Naive thymus-derived CD4-positive, alpha-beta T cell (primary cell): ENCODE measurements around the gene MTA2. TPM values are rescaled to one million over a fixed set of nuclear protein-coding genes. Genes with fewer than 3 reads are reported as not detected.
"Not testable (repeated sequence)": the region's sequence is repeated elsewhere in the genome, so short reads cannot be mapped to it uniquely, and the experiment has no call there.

Source experiments
- ATAC-seq: fragments of 150-1000 bp; cut with Tn5 transposase; 2 replicates; pipeline ENCODE4 v1.10.0; 2021; ENCODE audit warnings: mild to moderate bottlenecking, moderate library complexity
- CTCF ChIA-PET: fragments of 350-600 bp; sonication (Branson Sonifier 250); formaldehyde crosslinking; loops from one replicate; lab custom pipeline; 2021; ENCODE audit warnings: antibody characterized with exemption; lab: Charles Lee
- POLR2A ChIA-PET: fragments of 350-600 bp; sonication (Branson Sonifier 250); formaldehyde crosslinking; loops from one replicate; lab custom pipeline; 2021; ENCODE audit warnings: antibody characterized with exemption, inconsistent platforms; lab: Charles Lee
- DNase-seq, 9 donors: peaks; one replicate each; pipeline versions ENCODE4 v3.0.0 to v3.0.0-alpha.2; 2020 to 2022; ENCODE audit warnings: mixed read lengths in 1 of 9
- H3K27ac ChIP-seq: one replicate; pipeline ENCODE4 v1.7.0; 2013; ENCODE audit warnings: mild to moderate bottlenecking, low read depth, low read length, moderate library complexity
- H3K27me3 ChIP-seq, 2 donors: one replicate each; pipeline ENCODE4 v1.7.0; 2013; ENCODE audit warnings: low read length in 2 of 2, mild to moderate bottlenecking in 2 of 2, moderate library complexity in 2 of 2; ENCODE audit not compliant: control insufficient read depth in 2 of 2, insufficient read depth in 2 of 2
- H3K36me3 ChIP-seq, 3 experiments: 1 replicate in 2 of 3; 2 replicates in 1 of 3; pipeline ENCODE4 v1.7.0; 2013; ENCODE audit warnings: low read length in 3 of 3, mild to moderate bottlenecking in 3 of 3, moderate library complexity in 1 of 3; ENCODE audit not compliant: insufficient read depth in 3 of 3, control insufficient read depth in 2 of 3
- H3K4me1 ChIP-seq, 2 donors: one replicate each; pipeline ENCODE4 v1.7.0; 2013; ENCODE audit warnings: low read length in 2 of 2, mild to moderate bottlenecking in 2 of 2, moderate library complexity in 1 of 2; ENCODE audit not compliant: control insufficient read depth in 2 of 2, insufficient read depth in 2 of 2
- H3K4me3 ChIP-seq: 2 replicates; pipeline ENCODE4 v1.7.0; 2013; ENCODE audit warnings: mild to moderate bottlenecking, low read length
- H3K9me3 ChIP-seq, 3 experiments: 1 replicate in 2 of 3; 2 replicates in 1 of 3; pipeline ENCODE4 v1.7.0; 2013; ENCODE audit warnings: low read length in 3 of 3; ENCODE audit not compliant: control insufficient read depth in 2 of 3
- H3K27ac Mint-ChIP-seq, 9 donors: one replicate each; pipeline ENCODE4 v1.8.0; 2020 to 2022; ENCODE audit warnings: mixed read lengths in 9 of 9, mild to moderate bottlenecking in 8 of 9, moderate library complexity in 5 of 9, inconsistent platforms in 2 of 9
- H3K27me3 Mint-ChIP-seq, 5 donors: one replicate each; pipeline ENCODE4 v1.8.0; 2021 to 2022; ENCODE audit warnings: mixed read lengths in 5 of 5, mild to moderate bottlenecking in 1 of 5
- H3K36me3 Mint-ChIP-seq, 5 donors: one replicate each; pipeline ENCODE4 v1.8.0; 2020 to 2022; ENCODE audit warnings: mixed read lengths in 5 of 5, mild to moderate bottlenecking in 3 of 5, inconsistent platforms in 1 of 5
- H3K4me1 Mint-ChIP-seq, 7 donors: one replicate each; pipeline ENCODE4 v1.8.0; 2020 to 2022; ENCODE audit warnings: mixed read lengths in 7 of 7, mild to moderate bottlenecking in 3 of 7, inconsistent platforms in 1 of 7
- H3K4me3 Mint-ChIP-seq, 10 donors: one replicate each; pipeline ENCODE4 v1.8.0; 2020 to 2022; ENCODE audit warnings: mild to moderate bottlenecking in 10 of 10, mixed read lengths in 10 of 10, moderate library complexity in 6 of 10, inconsistent platforms in 2 of 10
- H3K9me3 Mint-ChIP-seq, 11 donors: one replicate each; pipeline ENCODE4 v1.8.0; 2020 to 2022; ENCODE audit warnings: mixed read lengths in 11 of 11, mild to moderate bottlenecking in 4 of 11, inconsistent platforms in 1 of 11, moderate library complexity in 1 of 11
- intact Hi-C, 2 donors: fragments of 100-400 bp; cut with micrococcal nuclease; formaldehyde crosslinking; loops; one replicate each; pipeline ENCODE4 v1.15.1; 2023
- polyA plus RNA-seq, 2 donors: library from polyadenylated mRNA; unstranded; fragments of 300-500 nt; fragmentation: Illumina TruSeq; gene quantifications; one replicate each; pipeline ENCODE4 v1.2.3, GENCODE V29; 2021
- total RNA-seq, 6 experiments: library from RNA in 5 of 6; stranded (reverse) in 5 of 6; gene quantifications; 1 replicate in 5 of 6; 2 replicates in 1 of 6; pipeline ENCODE4 v1.2.3 and lab custom pipeline; 2021 to 2026

The MTA2 gene
- total and polyA plus RNA-seq, 7 experiments from 2014 or later: 25.6 to 238 (median 178) TPM

DNA sequence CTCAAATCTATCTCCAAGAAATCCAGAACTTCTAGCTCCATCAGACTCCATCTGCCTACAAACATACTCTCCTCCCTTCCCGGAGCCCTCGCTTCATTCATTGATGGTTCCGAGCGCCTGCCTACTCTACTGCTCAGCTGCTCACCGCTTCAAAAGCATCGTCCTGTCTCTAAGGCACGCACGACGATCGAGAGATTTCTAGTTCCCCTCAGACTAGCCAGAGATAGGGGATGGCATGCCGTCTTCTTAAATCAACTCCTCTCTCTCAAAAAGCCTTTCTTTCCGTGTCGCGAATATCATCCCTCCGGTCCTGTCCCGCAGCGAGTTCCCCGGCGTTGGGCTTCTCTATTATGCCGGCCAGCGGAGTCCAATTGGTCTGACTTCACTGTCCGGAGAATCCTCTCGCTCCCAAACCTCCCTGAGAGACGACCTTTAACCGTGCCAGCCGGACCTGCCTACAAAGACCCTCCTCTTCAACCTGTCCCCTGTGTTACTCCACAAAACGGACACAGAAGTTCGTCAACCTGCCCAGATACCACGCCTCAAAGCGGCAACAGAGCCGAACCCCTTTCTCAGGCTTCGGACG is 28.6 kb downstream of the MTA2 start:
- DNase-seq (peak in 6 of 9 donors; percentile 18 to 44 (median 40)), ATAC-seq (no peak)
- Mint-ChIP-seq H3K27me3 (no peaks in the 10 kb centered on the region), H3K9me3 (no peaks in the 10 kb centered on the region), H3K36me3 (peaks cover 16 to 34% (median 28%) of the 10 kb centered on the region in 5 donors), H3K4me1 (peaks cover 39 to 61% (median 47%) of the 10 kb centered on the region in 7 donors), H3K4me3 (peak overlapping the region; percentile 94 to 100 (median 97)), H3K27ac (peak overlapping the region; percentile 81 to 98 (median 95))
- Histone ChIP-seq H3K9me3 (no peaks in the 10 kb centered on the region), H3K4me1 (peaks cover 8 to 11% of the 10 kb centered on the region in 2 donors), H3K36me3 (peaks cover 0 to 73% (median 4%) of the 10 kb centered on the region in 3 experiments), H3K27me3 (no peaks in the 10 kb centered on the region), H3K27ac (peak overlapping the region; percentile 88), H3K4me3 (peak overlapping the region; percentile 82)
- intact Hi-C loops: loop anchor here (1.0 to 5.0 kb wide), 8 partner anchors 16 to 308 kb away; partner anchors contain the start of genes HNRNPUL2 (in 2 of the 2) and SLC3A2 (in 1 of the 2)
- ChIA-PET POLR2A (interaction anchor here (0.6 to 8.1 kb wide), 26 partner anchors 7 to 308 kb away, joined by 3 to 92 read pairs (median 5); partner anchors contain the start of genes B3GAT3, C11orf98, CSKMT and HNRNPUL2), CTCF (interaction anchor here (1.0 to 2.1 kb wide), 7 partner anchors 13 to 179 kb away, joined by 3 to 12 read pairs (median 4); partner anchors contain the start of gene TUT1)

DNA sequence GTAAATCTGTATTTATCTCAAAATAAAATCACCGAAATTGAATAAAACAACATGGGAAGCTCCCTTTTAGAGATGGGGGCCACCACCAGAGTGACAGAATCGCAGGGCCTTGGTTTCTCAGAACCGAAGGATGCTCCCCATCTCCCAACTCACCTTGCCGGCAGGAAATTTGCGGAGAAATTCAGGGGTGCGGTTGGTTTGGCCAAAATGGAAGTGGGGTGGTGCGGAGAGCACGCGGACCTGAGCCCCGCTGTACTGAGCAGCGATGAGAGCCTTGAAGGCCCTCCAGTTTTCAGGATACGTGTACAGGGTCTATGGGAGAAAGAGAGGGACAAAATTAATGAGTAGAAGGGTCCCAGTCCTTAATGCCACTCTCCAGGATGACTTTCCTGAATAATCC is 29.2 kb downstream of the MTA2 start:
- peaks cover 0 to 69% (median 4%) of the 10 kb centered on the region in 3 experiments for H3K36me3 ChIP-seq
- H3K27me3 Mint-ChIP-seq: no peaks in the 10 kb centered on the region
- peaks cover 8 to 11% of the 10 kb centered on the region in 2 donors for H3K4me1 ChIP-seq
- H3K27ac Mint-ChIP-seq: peak overlapping the region; percentile 54 to 98 (median 95)
- peak overlapping the region; percentile 88 for H3K27ac ChIP-seq
- no peak for ATAC-seq
- ChIA-PET POLR2A (interaction anchor here (0.6 to 8.1 kb wide), 6 partner anchors 16 to 182 kb away, joined by 3 to 92 read pairs (median 6); partner anchors contain the start of genes B3GAT3 and TUT1), CTCF (interaction anchor here (0.7 to 1.3 kb wide), 4 partner anchors 12 to 178 kb away, joined by 3 to 4 read pairs (median 4); no protein-coding TSS in a partner anchor)
- no peaks in the 10 kb centered on the region for H3K9me3 Mint-ChIP-seq
- no peaks in the 10 kb centered on the region for H3K27me3 ChIP-seq
- DNase-seq: no peak
- peak overlapping the region; percentile 82 for H3K4me3 ChIP-seq
- peaks cover 16 to 34% (median 27%) of the 10 kb centered on the region in 5 donors for H3K36me3 Mint-ChIP-seq
- peak overlapping the region; percentile 94 to 100 (median 97) for H3K4me3 Mint-ChIP-seq
- intact Hi-C loops: loop anchor here (2.0 to 5.0 kb wide), 2 partner anchors 285 to 308 kb away; partner anchors contain the start of gene SLC3A2 (in 1 of the 2)
- no peaks in the 10 kb centered on the region for H3K9me3 ChIP-seq
- peaks cover 39 to 61% (median 50%) of the 10 kb centered on the region in 7 donors for H3K4me1 Mint-ChIP-seq

GRCh38 chr11:62571493-62571892 is 30.2 kb downstream of the MTA2 start:
- DNase-seq, ATAC-seq, CTCF ChIA-PET, H3K27me3 ChIP-seq, H3K9me3 ChIP-seq, H3K4me3 ChIP-seq, H3K9me3 Mint-ChIP-seq, H3K27me3 Mint-ChIP-seq: not testable (repeated sequence)
- POLR2A ChIA-PET: interaction anchor here (0.8 to 8.1 kb wide), 5 partner anchors 15 to 270 kb away, joined by 4 to 92 read pairs (median 5); partner anchors contain the start of genes MTA2 and TUT1
- Histone ChIP-seq H3K27ac (peak overlapping the region; percentile 88), H3K36me3 (peaks cover 5 to 69% (median 8%) of the 10 kb centered on the region in 3 experiments), H3K4me1 (peaks cover 8 to 11% of the 10 kb centered on the region in 2 donors)
- Mint-ChIP-seq H3K4me1 (peaks cover 39 to 70% (median 57%) of the 10 kb centered on the region in 7 donors), H3K4me3 (peak overlapping the region in 6 of 10 donors; percentile 5 to 100 (median 94)), H3K27ac (peak overlapping the region in 8 of 9 donors; percentile 44 to 98 (median 88)), H3K36me3 (peaks cover 16 to 36% (median 34%) of the 10 kb centered on the region in 5 donors)
- intact Hi-C loops: loop anchor here in 1 of 2 donors (5.0 kb wide), 1 partner anchor 286 kb away; no protein-coding TSS in a partner anchor

DNA sequence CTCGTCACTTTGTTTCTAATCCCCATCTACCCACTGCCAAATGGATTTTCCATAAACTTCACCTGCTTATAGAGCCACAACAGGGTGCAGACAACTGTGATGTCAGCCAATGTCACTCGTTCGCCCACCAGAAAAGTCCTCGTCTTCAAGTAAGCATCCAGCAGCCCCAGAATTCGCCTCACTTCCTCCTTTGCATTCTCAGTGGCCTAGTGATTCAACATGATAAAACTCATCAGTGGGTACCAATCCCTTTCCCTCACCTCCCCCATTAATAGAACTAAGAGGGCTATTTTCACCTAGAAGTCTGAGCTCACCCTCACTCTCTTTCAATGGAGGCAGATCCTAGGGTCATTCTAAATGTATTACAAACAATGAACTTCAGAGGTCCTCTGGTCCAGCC is 30.8 kb downstream of the MTA2 start:
- H3K4me1 Mint-ChIP-seq: peaks cover 41 to 76% (median 62%) of the 10 kb centered on the region in 7 donors
- H3K9me3 ChIP-seq, H3K27me3 Mint-ChIP-seq, ATAC-seq, H3K27me3 ChIP-seq, DNase-seq, H3K9me3 Mint-ChIP-seq, H3K4me3 ChIP-seq: not testable (repeated sequence)
- H3K27ac Mint-ChIP-seq: peak overlapping the region; percentile 38 to 98 (median 81)
- intact Hi-C loops: loop anchor here in 1 of 2 donors (5.0 kb wide), 1 partner anchor 286 kb away; no protein-coding TSS in a partner anchor
- peak overlapping the region in 9 of 10 donors; percentile 0 to 100 (median 39) for H3K4me3 Mint-ChIP-seq
- Histone ChIP-seq H3K27ac (peak overlapping the region; percentile 88), H3K4me1 (peaks cover 8 to 11% of the 10 kb centered on the region in 2 donors), H3K36me3 (peaks cover 9 to 71% (median 13%) of the 10 kb centered on the region in 3 experiments)
- ChIA-PET POLR2A (interaction anchor here (0.6 to 8.1 kb wide), 6 partner anchors 15 to 271 kb away, joined by 3 to 92 read pairs (median 4); partner anchors contain the start of genes HNRNPUL2, MTA2 and TUT1), CTCF (interaction anchor here (1.9 kb wide), 1 partner anchor 10 kb away, joined by 9 read pairs; no protein-coding TSS in a partner anchor)
- H3K36me3 Mint-ChIP-seq: peaks cover 16 to 39% (median 37%) of the 10 kb centered on the region in 5 donors

- H3K9me3 ChIP-seq: no peaks in the 10 kb centered on the region
- peaks cover 16 to 46% (median 40%) of the 10 kb centered on the region in 5 donors for H3K36me3 Mint-ChIP-seq
- ChIA-PET POLR2A (interaction anchor here (0.6 to 8.1 kb wide), 5 partner anchors 13 to 193 kb away, joined by 3 to 92 read pairs (median 5); partner anchors contain the start of genes C11orf98, CSKMT and TUT1), CTCF (interaction anchor here (0.7 to 1.9 kb wide), 3 partner anchors 9 to 174 kb away, joined by 4 to 9 read pairs (median 4); no protein-coding TSS in a partner anchor)
- DNase-seq (no peak), ATAC-seq (no peak)
- H3K4me3 Mint-ChIP-seq: no peak overlapping the region
- H3K27ac Mint-ChIP-seq: peak overlapping the region in 3 of 9 donors; percentile 1 to 14 (median 12)
- peaks cover 11 to 77% (median 18%) of the 10 kb centered on the region in 3 experiments for H3K36me3 ChIP-seq
- no peaks in the 10 kb centered on the region for H3K9me3 Mint-ChIP-seq
- peaks cover 8 to 11% of the 10 kb centered on the region in 2 donors for H3K4me1 ChIP-seq
- peaks cover 31 to 68% (median 59%) of the 10 kb centered on the region in 7 donors for H3K4me1 Mint-ChIP-seq
- H3K27ac ChIP-seq: no peak overlapping the region
- H3K4me3 ChIP-seq: no peak overlapping the region
- intact Hi-C loops: loop anchor here in 1 of 2 donors (5.0 kb wide), 1 partner anchor 288 kb away; no protein-coding TSS in a partner anchor
- H3K27me3 ChIP-seq: no peaks in the 10 kb centered on the region
- H3K27me3 Mint-ChIP-seq: no peaks in the 10 kb centered on the region
Measured at GRCh38 chr11:62569611-62570010, 32.1 kb downstream of the MTA2 start.
